Vagina (tissue), 2 donors: ENCODE results near the gene TMEM204. TPM values are rescaled to one million over a fixed set of nuclear protein-coding genes. Genes with fewer than 3 reads are reported as not detected.

Experiments
- DNase-seq, 2 donors: peaks; one replicate each; pipeline ENCODE4 v3.0.0-alpha.2; 2017; ENCODE audit errors: extremely low spot score in 2 of 2
- H3K27ac ChIP-seq: fragments of 200-600 bp; sonication (generic); one replicate; pipeline ENCODE4 v1.5.1; 2019
- H3K27me3 ChIP-seq: fragments of 200-600 bp; sonication (generic); one replicate; pipeline ENCODE4 v1.5.1; 2019
- H3K36me3 ChIP-seq, 2 donors: fragments of 200-600 bp; sonication (generic); one replicate each; pipeline ENCODE4 v1.5.1; 2017 to 2019
- H3K4me1 ChIP-seq: fragments of 200-600 bp; sonication (generic); one replicate; pipeline ENCODE4 v1.5.1; 2019
- H3K4me3 ChIP-seq, 2 donors: fragments of 200-600 bp; sonication (generic); 1 replicate in 1 of 2; 2 replicates in 1 of 2; pipeline ENCODE4 v1.5.1; 2016 to 2019
- H3K9me3 ChIP-seq: fragments of 200-600 bp; sonication (generic); one replicate; pipeline ENCODE4 v1.5.1; 2019
- POLR2A ChIP-seq, 2 donors: fragments of 450-650 bp; IDR thresholded peaks; one replicate each; pipeline ENCODE4 v1.6.1; 2017; ENCODE audit warnings: antibody characterized with exemption in 2 of 2, mild to moderate bottlenecking in 2 of 2, moderate library complexity in 2 of 2
- POLR2AphosphoS5 ChIP-seq, 2 donors: sonication (generic); formaldehyde crosslinking; IDR thresholded peaks; one replicate each; pipeline ENCODE4 v1.9.0; 2017; ENCODE audit warnings: antibody characterized with exemption in 2 of 2, mild to moderate bottlenecking in 2 of 2, low read depth in 1 of 2; ENCODE audit not compliant: insufficient read depth in 1 of 2
- intact Hi-C: fragments of 100-400 bp; cut with DNase I; formaldehyde crosslinking; loops from one replicate; pipeline ENCODE4 v1.15.1; 2023
- total RNA-seq: library from RNA; depleted of rRNA; stranded (reverse); fragments of >200 nt; gene quantifications from one replicate; pipeline ENCODE4 v1.2.3, GENCODE V29; 2016
- TF ChIP-seq, protein P1 (sequence below), 3 experiments: fragments of 450-650 bp in 2 of 3; fragments of 200-600 bp in 1 of 3; sonication (generic) in 1 of 3; IDR thresholded peaks; one replicate each; pipeline ENCODE4 v1.5.1; 2017 to 2019; ENCODE audit warnings: antibody characterized with exemption in 3 of 3, mild to moderate bottlenecking in 2 of 3, moderate library complexity in 2 of 3

The TMEM204 gene
- total RNA-seq, 1 donor from 2014 or later = 33.1 TPM

DNA sequence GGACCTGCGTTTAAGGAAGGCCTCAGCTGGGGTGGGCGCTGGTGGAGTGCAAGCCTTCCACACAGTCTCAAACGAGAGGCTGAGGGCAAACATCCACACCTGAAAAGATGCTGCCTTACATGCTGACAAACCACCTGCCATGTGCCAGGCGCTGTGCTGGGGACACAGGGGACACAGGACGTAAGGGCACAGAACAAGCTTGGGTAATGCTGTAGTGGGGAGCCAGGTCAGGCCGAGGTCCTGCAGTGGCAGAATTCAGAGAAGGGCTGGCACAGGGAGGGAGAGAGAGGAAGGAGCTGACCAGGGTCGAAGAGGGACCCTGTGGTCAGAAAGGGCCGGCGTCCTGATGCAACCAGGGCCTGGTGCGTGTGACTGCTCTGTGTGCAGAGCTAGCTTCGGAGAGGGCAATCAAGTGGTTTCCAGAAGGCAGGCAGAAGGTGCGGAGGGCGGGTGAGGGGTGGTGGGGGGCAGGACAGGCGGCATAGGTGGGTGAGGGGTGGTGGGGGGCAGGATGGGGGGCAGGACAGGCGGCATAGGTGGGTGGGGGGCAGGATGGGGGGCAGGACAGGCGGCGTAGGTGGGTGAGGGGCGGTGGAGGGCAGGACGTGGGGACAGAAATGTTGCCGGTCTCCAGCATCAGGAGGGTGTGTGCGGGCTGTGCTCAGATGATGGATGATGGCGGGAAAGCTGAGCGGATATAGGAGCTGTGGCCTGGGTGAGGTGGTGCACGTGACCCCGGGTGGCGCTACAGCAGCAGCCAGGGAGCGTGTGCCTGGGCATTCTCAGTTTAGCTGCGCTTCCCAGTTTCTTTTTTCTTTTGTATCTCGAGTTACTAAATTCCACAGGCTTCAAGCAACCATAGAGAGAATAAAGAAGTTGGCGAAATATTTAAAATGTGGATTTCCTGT, 21.6 kb upstream of the TMEM204 start:
- DNase-seq = no peak
- intact Hi-C loops = no loop called here
- Histone ChIP-seq H3K4me3 (no peak overlapping the region), H3K4me1 (peaks cover 5% of the 10 kb centered on the region), H3K27ac (peak overlapping the region; percentile 39), H3K36me3 (peaks cover 0 to 21% of the 10 kb centered on the region in 2 donors), H3K9me3 (no peaks in the 10 kb centered on the region), H3K27me3 (no peaks in the 10 kb centered on the region)
- TF ChIP-seq POLR2AphosphoS5 (IDR thresholded peaks at IDR 0.05; ENCODE audit: insufficient read depth in 1 of 2, low read depth in 1 of 2) (no peak), POLR2A (IDR thresholded peaks at IDR 0.05) (no peak)
- TF ChIP-seq, protein P1, sequence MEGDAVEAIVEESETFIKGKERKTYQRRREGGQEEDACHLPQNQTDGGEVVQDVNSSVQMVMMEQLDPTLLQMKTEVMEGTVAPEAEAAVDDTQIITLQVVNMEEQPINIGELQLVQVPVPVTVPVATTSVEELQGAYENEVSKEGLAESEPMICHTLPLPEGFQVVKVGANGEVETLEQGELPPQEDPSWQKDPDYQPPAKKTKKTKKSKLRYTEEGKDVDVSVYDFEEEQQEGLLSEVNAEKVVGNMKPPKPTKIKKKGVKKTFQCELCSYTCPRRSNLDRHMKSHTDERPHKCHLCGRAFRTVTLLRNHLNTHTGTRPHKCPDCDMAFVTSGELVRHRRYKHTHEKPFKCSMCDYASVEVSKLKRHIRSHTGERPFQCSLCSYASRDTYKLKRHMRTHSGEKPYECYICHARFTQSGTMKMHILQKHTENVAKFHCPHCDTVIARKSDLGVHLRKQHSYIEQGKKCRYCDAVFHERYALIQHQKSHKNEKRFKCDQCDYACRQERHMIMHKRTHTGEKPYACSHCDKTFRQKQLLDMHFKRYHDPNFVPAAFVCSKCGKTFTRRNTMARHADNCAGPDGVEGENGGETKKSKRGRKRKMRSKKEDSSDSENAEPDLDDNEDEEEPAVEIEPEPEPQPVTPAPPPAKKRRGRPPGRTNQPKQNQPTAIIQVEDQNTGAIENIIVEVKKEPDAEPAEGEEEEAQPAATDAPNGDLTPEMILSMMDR (IDR thresholded peaks at IDR 0.05) = no peak

DNA sequence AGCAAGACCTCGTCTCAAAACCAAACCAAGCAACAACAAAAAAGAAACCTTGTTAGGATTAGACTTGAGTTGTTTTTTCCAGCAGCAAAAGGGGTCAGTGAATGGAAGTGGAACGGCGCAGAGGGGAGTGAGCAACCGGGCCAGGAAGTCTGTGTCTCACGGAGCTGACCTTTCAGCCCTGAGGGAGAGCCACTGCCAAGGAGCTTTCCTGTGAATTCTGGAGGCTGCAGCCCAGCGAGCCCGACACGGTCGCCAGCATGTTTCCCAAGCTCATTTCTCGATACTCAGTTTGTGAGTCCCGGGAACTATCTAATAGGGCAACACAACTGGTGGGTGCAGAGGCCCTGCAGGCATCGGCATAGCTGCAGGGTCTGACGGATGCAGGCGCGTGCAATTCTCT, 20.7 kb upstream of the TMEM204 start:
- H3K27ac ChIP-seq = peak overlapping the region; percentile 39
- peaks cover 0 to 21% of the 10 kb centered on the region in 2 donors for H3K36me3 ChIP-seq
- no peak for DNase-seq
- H3K27me3 ChIP-seq = no peaks in the 10 kb centered on the region
- H3K4me1 ChIP-seq = peaks cover 5% of the 10 kb centered on the region
- intact Hi-C loops = no loop called here
- TF ChIP-seq, protein P1 (IDR thresholded peaks at IDR 0.05) = no peak
- no peak for TF ChIP-seq POLR2A (IDR thresholded peaks at IDR 0.05)
- no peaks in the 10 kb centered on the region for H3K9me3 ChIP-seq
- H3K4me3 ChIP-seq = no peak overlapping the region

DNA sequence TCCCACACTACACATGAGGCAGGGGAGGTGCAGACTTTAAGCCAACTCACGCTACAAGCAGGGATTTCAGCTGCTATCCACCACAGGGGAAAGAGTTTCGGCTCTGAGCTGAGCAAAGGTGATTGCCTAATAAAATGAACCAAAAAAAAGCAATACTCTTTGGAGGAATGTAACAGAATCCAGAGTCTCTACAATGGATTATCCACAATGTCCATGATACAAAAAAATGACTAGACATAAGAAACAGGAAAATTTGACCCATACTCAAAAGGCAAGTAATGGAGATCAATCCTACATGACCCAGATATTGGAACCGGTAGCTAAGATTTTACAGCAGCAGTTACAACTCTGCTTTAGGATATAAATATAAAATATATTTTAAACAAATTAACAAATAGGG, 19.0 kb upstream of the TMEM204 start:
- no peak overlapping the region for H3K4me3 ChIP-seq
- no peaks in the 10 kb centered on the region for H3K9me3 ChIP-seq
- DNase-seq = no peak
- intact Hi-C loops = no loop called here
- peaks cover 5% of the 10 kb centered on the region for H3K4me1 ChIP-seq
- no peaks in the 10 kb centered on the region for H3K27me3 ChIP-seq
- H3K36me3 ChIP-seq = peaks cover 0 to 18% of the 10 kb centered on the region in 2 donors
- H3K27ac ChIP-seq = no peak overlapping the region
- TF ChIP-seq POLR2AphosphoS5 (IDR thresholded peaks at IDR 0.05; ENCODE audit: insufficient read depth in 1 of 2, low read depth in 1 of 2) (no peak), POLR2A (IDR thresholded peaks at IDR 0.05) (no peak)
- TF ChIP-seq, protein P1 (IDR thresholded peaks at IDR 0.05) = no peak

- Histone ChIP-seq H3K9me3 (no peaks in the 10 kb centered on the region), H3K27ac (no peak overlapping the region), H3K4me1 (no peaks in the 10 kb centered on the region), H3K36me3 (peaks cover 0 to 28% of the 10 kb centered on the region in 2 donors), H3K4me3 (no peak overlapping the region), H3K27me3 (no peaks in the 10 kb centered on the region)
- intact Hi-C loops = no loop called here
- TF ChIP-seq POLR2A (IDR thresholded peaks at IDR 0.05) (no peak), POLR2AphosphoS5 (IDR thresholded peaks at IDR 0.05; ENCODE audit: insufficient read depth in 1 of 2, low read depth in 1 of 2) (no peak)
- TF ChIP-seq, protein P1 (IDR thresholded peaks at IDR 0.05) = no peak
- DNase-seq = no peak
Observed at GRCh38 chr16:1518626-1519135, 14.8 kb upstream of the TMEM204 start.

DNA sequence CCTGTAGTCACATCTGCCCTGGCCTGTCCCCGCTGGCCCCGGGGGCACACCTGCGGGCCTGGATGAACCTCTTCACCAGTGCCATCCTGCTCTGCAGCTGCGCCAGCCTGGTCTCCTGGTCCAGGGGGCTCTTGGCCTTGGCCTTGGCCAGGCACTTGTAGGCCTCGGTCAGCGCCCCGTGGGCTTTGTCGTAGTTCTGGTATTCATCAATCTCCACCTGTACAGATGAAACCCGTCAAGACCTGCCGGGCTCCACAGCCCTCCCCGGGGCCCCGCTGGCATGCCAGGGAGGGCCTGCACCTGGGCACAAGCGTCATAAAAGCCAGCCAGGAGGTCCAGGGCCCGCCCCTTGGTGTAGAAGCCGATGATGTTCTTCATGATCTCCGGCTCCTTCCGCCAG, 13.6 kb upstream of the TMEM204 start:
- H3K27me3 ChIP-seq = no peaks in the 10 kb centered on the region
- H3K4me3 ChIP-seq = no peak overlapping the region
- intact Hi-C loops = no loop called here
- TF ChIP-seq POLR2AphosphoS5 (IDR thresholded peaks at IDR 0.05; ENCODE audit: insufficient read depth in 1 of 2, low read depth in 1 of 2) (no peak), POLR2A (IDR thresholded peaks at IDR 0.05) (no peak)
- TF ChIP-seq, protein P1 (IDR thresholded peaks at IDR 0.05) = no peak
- H3K36me3 ChIP-seq = peaks cover 0 to 21% of the 10 kb centered on the region in 2 donors
- H3K9me3 ChIP-seq = no peaks in the 10 kb centered on the region
- no peak overlapping the region for H3K27ac ChIP-seq
- DNase-seq = no peak
- no peaks in the 10 kb centered on the region for H3K4me1 ChIP-seq
